A673 (cell line): ENCODE measurements around the gene RASA4B. TPM values are rescaled to one million over a fixed set of nuclear protein-coding genes. Genes with fewer than 3 reads are reported as not detected.
"Not testable (repeated sequence)": the region's sequence is repeated elsewhere in the genome, so short reads cannot be mapped to it uniquely, and the experiment has no call there.

Source experiments
- BruUV-seq: library from RNA; stranded (reverse); fragments of 400-500 nt; replicated peaks from 2 replicates; lab custom pipeline; 2021; lab: Mats Ljungman, UMichigan
- CTCF ChIA-PET: fragments of 300-600 bp; sonication (Branson Sonifier 250); formaldehyde crosslinking; loops from one replicate; lab custom pipeline; 2022; ENCODE audit warnings: antibody characterized with exemption; lab: Charles Lee
- POLR2A ChIA-PET: fragments of 300-600 bp; sonication (Branson Sonifier 250); formaldehyde crosslinking; loops from one replicate; lab custom pipeline; 2022; ENCODE audit warnings: antibody characterized with exemption; ENCODE audit not compliant: low non-redundant PET; lab: Charles Lee
- DNase-seq: peaks from one replicate; pipeline ENCODE4 v3.0.0-alpha.2; 2015; ENCODE audit warnings: low spot score
- H3K27ac ChIP-seq: fragments of 200-600 bp; sonication (generic); 2 replicates; pipeline ENCODE4 v1.5.1; 2016; ENCODE audit warnings: mixed run types, low read depth, mild to moderate bottlenecking, mixed read lengths, antibody characterized with exemption, low read length; ENCODE audit not compliant: poor library complexity, severe bottlenecking
- H3K27me3 ChIP-seq: fragments of 200-600 bp; sonication (generic); replicated peaks from 2 replicates; pipeline ENCODE4 v1.6.1; 2017; ENCODE audit warnings: mixed run types, low read depth, mild to moderate bottlenecking, mixed read lengths, antibody characterized with exemption, low read length; ENCODE audit not compliant: insufficient read depth, poor library complexity
- H3K36me3 ChIP-seq: fragments of 200-600 bp; sonication (generic); 2 replicates; pipeline ENCODE4 v1.6.1; 2016; ENCODE audit warnings: mixed run types, mild to moderate bottlenecking, mixed read lengths, antibody characterized with exemption, low read length; ENCODE audit not compliant: insufficient read depth, poor library complexity, severe bottlenecking
- H3K4me1 ChIP-seq: fragments of 200-600 bp; sonication (generic); 2 replicates; pipeline ENCODE4 v1.6.1; 2017; ENCODE audit warnings: mixed run types, mild to moderate bottlenecking, mixed read lengths, antibody characterized with exemption, low read length; ENCODE audit not compliant: insufficient read depth, poor library complexity, severe bottlenecking
- H3K4me3 ChIP-seq: fragments of 200-600 bp; sonication (generic); 2 replicates; pipeline ENCODE4 v1.5.1; 2016; ENCODE audit warnings: low read depth, mixed run types, mild to moderate bottlenecking, mixed read lengths, low read length; ENCODE audit not compliant: poor library complexity, severe bottlenecking
- H3K9me3 ChIP-seq: fragments of 200-600 bp; sonication (generic); 2 replicates; pipeline ENCODE4 v1.6.1; 2016; ENCODE audit warnings: mixed run types, low read depth, mild to moderate bottlenecking, mixed read lengths, antibody characterized with exemption, low read length; ENCODE audit not compliant: poor library complexity, severe bottlenecking
- intact Hi-C: fragments of 100-400 bp; cut with micrococcal nuclease; formaldehyde crosslinking; loops from one replicate; pipeline ENCODE4 v1.10.0; 2022; ENCODE audit not compliant: unreplicated experiment
- total RNA-seq: library from RNA; stranded (reverse); gene quantifications from 2 replicates; pipeline ENCODE4 v1.2.3, GENCODE V29; 2021

RASA4B gene
- total RNA-seq, 1 experiment from 2014 or later: 1.8 TPM

DNA sequence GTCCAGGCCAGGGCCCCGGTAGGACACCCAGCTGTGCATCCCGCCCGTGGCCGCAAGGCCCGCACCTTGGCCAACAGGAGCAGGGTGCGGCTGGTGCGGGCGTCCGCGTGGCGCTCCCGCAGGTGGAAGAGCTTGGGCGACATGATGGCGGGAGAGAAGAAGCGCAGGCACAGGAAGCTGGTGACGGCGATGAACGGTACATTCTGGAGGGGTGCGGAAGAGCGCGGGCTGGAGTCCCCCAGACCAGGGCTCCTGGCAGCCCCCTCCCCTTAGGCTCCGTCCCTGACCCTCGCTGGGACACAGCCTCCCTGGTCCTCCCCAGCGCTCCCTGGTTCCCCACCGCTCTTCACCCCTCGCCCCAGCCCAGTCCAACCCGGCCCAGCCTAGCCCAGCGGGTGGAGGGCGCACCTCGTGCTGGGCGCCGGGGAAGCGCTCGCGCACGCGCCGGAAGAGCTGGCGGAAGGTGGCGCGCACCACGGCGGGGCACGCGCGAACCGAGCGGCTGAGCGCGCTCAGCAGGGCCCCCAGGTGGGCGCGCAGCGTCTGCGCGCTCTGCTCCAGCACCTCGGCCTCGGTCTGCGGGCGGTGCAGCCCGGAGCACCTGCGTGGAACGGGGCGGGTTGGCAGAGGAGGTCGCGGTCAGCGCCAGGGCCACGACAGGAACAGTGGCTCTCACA, 23.0 kb downstream of the RASA4B start:
- H3K27me3 ChIP-seq, CTCF ChIA-PET, H3K36me3 ChIP-seq, DNase-seq, H3K4me3 ChIP-seq, BruUV-seq, H3K4me1 ChIP-seq, H3K9me3 ChIP-seq, intact Hi-C loops, POLR2A ChIA-PET, H3K27ac ChIP-seq: not testable (repeated sequence)

- CTCF ChIA-PET, POLR2A ChIA-PET, H3K9me3 ChIP-seq, DNase-seq, H3K27me3 ChIP-seq, H3K27ac ChIP-seq, BruUV-seq, intact Hi-C loops, H3K4me1 ChIP-seq, H3K36me3 ChIP-seq, H3K4me3 ChIP-seq: not testable (repeated sequence)
These were observed 23.6 kb downstream of the RASA4B start for GRCh38 chr7:102494026-102494425.

- DNase-seq, H3K27me3 ChIP-seq, H3K27ac ChIP-seq, H3K4me1 ChIP-seq, H3K4me3 ChIP-seq, POLR2A ChIA-PET, intact Hi-C loops, CTCF ChIA-PET, BruUV-seq, H3K9me3 ChIP-seq, H3K36me3 ChIP-seq: not testable (repeated sequence)
These were observed 24.2 kb downstream of the RASA4B start for GRCh38 chr7:102493220-102493935.

GRCh38 chr7:102490529-102491075, 27.0 kb downstream of the RASA4B start:
- H3K27me3 ChIP-seq, intact Hi-C loops, BruUV-seq: not testable (repeated sequence)

GRCh38 chr7:102484317-102484716, 33.3 kb downstream of the RASA4B start:
- CTCF ChIA-PET, intact Hi-C loops, H3K27me3 ChIP-seq, H3K27ac ChIP-seq, H3K36me3 ChIP-seq, POLR2A ChIA-PET, H3K4me1 ChIP-seq, DNase-seq, H3K4me3 ChIP-seq, BruUV-seq, H3K9me3 ChIP-seq: not testable (repeated sequence)

More at GRCh38 chr7:102490529-102491075, 27.0 kb downstream of the RASA4B start:
- H3K27ac ChIP-seq, H3K36me3 ChIP-seq, H3K4me1 ChIP-seq, CTCF ChIA-PET, H3K9me3 ChIP-seq, POLR2A ChIA-PET, DNase-seq, H3K4me3 ChIP-seq: not testable (repeated sequence)

- H3K9me3 ChIP-seq, DNase-seq, H3K27ac ChIP-seq, H3K4me3 ChIP-seq, POLR2A ChIA-PET, H3K4me1 ChIP-seq, H3K27me3 ChIP-seq, H3K36me3 ChIP-seq, intact Hi-C loops, CTCF ChIA-PET, BruUV-seq: not testable (repeated sequence)
These were observed 35.6 kb downstream of the RASA4B start for GRCh38 chr7:102481962-102482361.
